Measurements from ENCODE around the gene SCN1A. TPM values are rescaled to one million over a fixed set of nuclear protein-coding genes. Genes with fewer than 3 reads are reported as not detected.

SCN1A gene
- polyA plus RNA-seq, 1 donor (not counting 4 experiments of a cell fraction or from before 2014, with no cell fraction given) = not detected

- no peaks in the 10 kb centered on the region for H3K9me3 ChIP-seq (ENCODE audit: control insufficient read depth, low read depth, low read length)
- DNase-seq (ENCODE audit: low read depth, low spot score) (no peak), FAIRE-seq (no peak)
- H3K9me1 ChIP-seq (ENCODE audit: control insufficient read depth, extremely low read depth, insufficient read depth, low read length) = no peaks in the 10 kb centered on the region
- no peak overlapping the region for H3K4me2 ChIP-seq (ENCODE audit: control insufficient read depth, extremely low read depth, insufficient read depth, low read depth, low read length)
- H3K27me3 ChIP-seq (ENCODE audit: control insufficient read depth, extremely low read depth, insufficient read depth, low read length) = no peaks in the 10 kb centered on the region
- no peak overlapping the region for H3K4me3 ChIP-seq (ENCODE audit: control insufficient read depth in 2 of 3, extremely low read depth in 1 of 3, insufficient read depth in 2 of 3, low read depth in 1 of 3, low read length in 3 of 3)
- TF ChIP-seq EZH2 (IDR thresholded peaks at IDR 0.05; ENCODE audit: low read length) = no peak
- TF ChIP-seq CTCF (optimal IDR thresholded peaks at IDR 0.05 in 1 of 3, IDR thresholded peaks at IDR 0.05 in 1 of 3, conservative IDR thresholded peaks at IDR 0.05 in 1 of 3; ENCODE audit: extremely low read depth in 1 of 3, insufficient read depth in 2 of 3, low read length in 3 of 3) = no peak
- dilution Hi-C loops (cut with MboI; ENCODE audit: extremely low pct_ligation_motif_present, low sequenced_read_pairs) = no loop called here
- H3K36me3 ChIP-seq (ENCODE audit: control insufficient read depth in 2 of 2, extremely low read depth in 1 of 2, insufficient read depth in 2 of 2, low read length in 2 of 2) = no peaks in the 10 kb centered on the region
- no peak overlapping the region for H3K27ac ChIP-seq (ENCODE audit: control insufficient read depth, insufficient read depth, low read length)
- H4K20me1 ChIP-seq (ENCODE audit: control insufficient read depth, extremely low read depth, insufficient read depth, low read length) = no peaks in the 10 kb centered on the region
- no peaks in the 10 kb centered on the region for H3K4me1 ChIP-seq (ENCODE audit: control insufficient read depth, extremely low read depth, insufficient read depth, low read length)
- no peak overlapping the region for H2AFZ ChIP-seq (ENCODE audit: control insufficient read depth, low read length)
- no peak overlapping the region for H3K9ac ChIP-seq (ENCODE audit: control insufficient read depth, extremely low read depth, insufficient read depth, low read length)
- no peaks in the 10 kb centered on the region for H3K79me2 ChIP-seq (ENCODE audit: control insufficient read depth, insufficient read depth, low read length)
These were observed 127.4 kb downstream of the SCN1A start for GRCh38 chr2:166000401-166000800.

- H3K4me2 ChIP-seq (ENCODE audit: control insufficient read depth, extremely low read depth, insufficient read depth, low read depth, low read length) = no peak overlapping the region
- no peaks in the 10 kb centered on the region for H3K9me3 ChIP-seq (ENCODE audit: control insufficient read depth, low read depth, low read length)
- H3K27me3 ChIP-seq (ENCODE audit: control insufficient read depth, extremely low read depth, insufficient read depth, low read length) = no peaks in the 10 kb centered on the region
- FAIRE-seq = no peak
- H3K9ac ChIP-seq (ENCODE audit: control insufficient read depth, extremely low read depth, insufficient read depth, low read length) = no peak overlapping the region
- H3K79me2 ChIP-seq (ENCODE audit: control insufficient read depth, insufficient read depth, low read length) = no peaks in the 10 kb centered on the region
- H3K4me3 ChIP-seq (ENCODE audit: control insufficient read depth in 2 of 3, extremely low read depth in 1 of 3, insufficient read depth in 2 of 3, low read depth in 1 of 3, low read length in 3 of 3) = no peak overlapping the region
- no peaks in the 10 kb centered on the region for H4K20me1 ChIP-seq (ENCODE audit: control insufficient read depth, extremely low read depth, insufficient read depth, low read length)
- H3K27ac ChIP-seq (ENCODE audit: control insufficient read depth, insufficient read depth, low read length) = no peak overlapping the region
- DNase-seq (ENCODE audit: low read depth, low spot score) = no peak
- no peaks in the 10 kb centered on the region for H3K4me1 ChIP-seq (ENCODE audit: control insufficient read depth, extremely low read depth, insufficient read depth, low read length)
- H2AFZ ChIP-seq (ENCODE audit: control insufficient read depth, low read length) = no peak overlapping the region
- H3K9me1 ChIP-seq (ENCODE audit: control insufficient read depth, extremely low read depth, insufficient read depth, low read length) = no peaks in the 10 kb centered on the region
- dilution Hi-C loops (cut with MboI; ENCODE audit: extremely low pct_ligation_motif_present, low sequenced_read_pairs) = no loop called here
- no peak for TF ChIP-seq CTCF (optimal IDR thresholded peaks at IDR 0.05 in 1 of 3, IDR thresholded peaks at IDR 0.05 in 1 of 3, conservative IDR thresholded peaks at IDR 0.05 in 1 of 3; ENCODE audit: extremely low read depth in 1 of 3, insufficient read depth in 2 of 3, low read length in 3 of 3)
- TF ChIP-seq EZH2 (IDR thresholded peaks at IDR 0.05; ENCODE audit: low read length) = no peak
- H3K36me3 ChIP-seq (ENCODE audit: control insufficient read depth in 2 of 2, extremely low read depth in 1 of 2, insufficient read depth in 2 of 2, low read length in 2 of 2) = no peaks in the 10 kb centered on the region
These were observed 137.0 kb downstream of the SCN1A start for GRCh38 chr2:165990846-165991245.
